Vagina (tissue), 2 donors: ENCODE results near the gene C1QTNF12.

ENCODE experiments used
- CTCF ChIP-seq, 3 experiments: fragments of 450-650 bp in 2 of 3; fragments of 200-600 bp in 1 of 3; sonication (generic) in 1 of 3; IDR thresholded peaks; one replicate each; pipeline ENCODE4 v1.5.1; 2017 to 2019; ENCODE audit warnings: antibody characterized with exemption in 3 of 3, mild to moderate bottlenecking in 2 of 3, moderate library complexity in 2 of 3
- POLR2AphosphoS5 ChIP-seq, 2 donors: sonication (generic); formaldehyde crosslinking; IDR thresholded peaks; one replicate each; pipeline ENCODE4 v1.9.0; 2017; ENCODE audit warnings: antibody characterized with exemption in 2 of 2, mild to moderate bottlenecking in 2 of 2, low read depth in 1 of 2; ENCODE audit not compliant: insufficient read depth in 1 of 2

- TF ChIP-seq POLR2AphosphoS5 (IDR thresholded peaks at IDR 0.05; ENCODE audit: insufficient read depth in 1 of 2, low read depth in 1 of 2) (no peak), CTCF (IDR thresholded peaks at IDR 0.05) (no peak)
Measured at GRCh38 chr1:1293263-1294249, 47.0 kb upstream of the C1QTNF12 start.
